Measurements from ENCODE around the gene KCNJ6. TPM values are rescaled to one million over a fixed set of nuclear protein-coding genes. Genes with fewer than 3 reads are reported as not detected.

KCNJ6 gene
- total RNA-seq, 1 donor from 2014 or later, result 0.20 TPM

DNA sequence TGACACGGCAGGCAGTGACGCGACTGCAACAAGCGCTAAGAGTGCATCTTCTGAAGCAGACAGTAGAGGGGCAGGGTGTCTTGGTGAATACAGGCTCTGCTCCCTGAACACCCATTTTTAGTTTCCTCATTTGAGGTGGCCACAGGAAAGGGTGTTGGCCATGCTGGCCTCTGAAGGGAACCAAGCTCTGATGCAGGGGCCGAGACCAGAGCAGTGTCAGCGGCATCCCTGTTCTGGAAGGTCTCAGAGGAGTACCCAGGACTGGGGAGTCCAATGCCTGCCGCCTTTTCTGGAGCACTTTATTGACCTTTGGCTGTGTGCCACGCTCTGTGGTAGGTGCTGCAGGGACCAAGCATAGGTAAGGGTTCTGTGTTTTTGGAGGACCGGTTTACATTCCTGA is 100.4 kb downstream of the KCNJ6 start:
- DNase-seq, result no peak

DNA sequence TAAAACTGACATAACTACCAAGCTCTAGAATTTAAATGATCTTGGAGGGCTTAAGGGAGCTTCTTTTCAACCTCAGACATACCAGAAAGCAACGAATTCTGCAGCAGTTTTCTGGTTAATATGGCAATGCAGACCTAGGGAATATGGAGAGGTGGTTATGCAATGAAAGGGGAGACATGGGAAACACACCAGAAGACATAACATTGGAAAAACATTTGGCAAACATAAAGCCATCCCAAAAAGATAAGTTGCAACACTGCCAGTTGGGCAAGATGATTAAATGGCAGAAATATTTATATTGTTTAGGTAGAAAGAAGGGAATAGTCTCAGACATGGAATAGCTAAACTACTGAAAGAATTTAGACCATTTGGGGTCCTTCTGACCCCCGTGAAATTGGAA is 104.5 kb downstream of the KCNJ6 start:
- DNase-seq, result no peak

DNA sequence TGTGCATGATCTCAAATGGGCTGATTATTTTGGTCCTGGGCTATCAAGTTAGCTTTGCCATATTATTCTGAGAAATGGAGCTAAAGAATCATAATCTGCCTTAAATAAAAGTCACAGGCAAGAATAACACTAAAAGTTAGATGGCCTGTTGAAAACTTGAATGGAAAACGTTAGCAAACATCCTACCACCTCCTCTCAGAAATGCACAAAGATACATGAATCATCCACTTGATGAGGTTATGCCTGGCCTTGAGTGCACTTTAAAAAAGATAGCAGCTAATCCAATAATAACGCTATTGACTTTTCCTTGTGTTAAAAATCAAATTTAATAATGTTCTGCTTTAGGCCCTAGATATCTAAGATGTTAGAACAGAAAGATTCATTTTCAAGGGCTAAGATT is 108.0 kb downstream of the KCNJ6 start:
- DNase-seq, result no peak

DNA sequence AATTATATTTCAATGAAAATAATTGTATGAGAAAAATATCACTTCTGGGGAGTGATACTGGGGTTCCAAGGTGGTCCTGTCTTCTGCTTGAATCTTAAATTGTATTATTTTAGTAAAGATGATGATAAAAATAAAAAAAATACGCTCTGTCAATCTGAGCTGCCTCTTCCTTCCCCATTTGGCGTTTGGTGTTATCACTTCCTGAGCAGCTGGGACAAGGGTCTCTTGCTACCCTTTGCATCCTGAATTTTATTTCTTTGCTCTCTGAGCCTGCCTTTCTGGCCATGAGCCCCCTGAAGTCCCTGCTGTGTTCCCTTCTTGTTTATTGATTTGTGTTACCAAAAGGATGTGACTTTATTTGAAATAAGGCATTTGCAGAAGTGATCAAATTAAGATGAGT is 111.0 kb downstream of the KCNJ6 start:
- DNase-seq, result no peak

DNA sequence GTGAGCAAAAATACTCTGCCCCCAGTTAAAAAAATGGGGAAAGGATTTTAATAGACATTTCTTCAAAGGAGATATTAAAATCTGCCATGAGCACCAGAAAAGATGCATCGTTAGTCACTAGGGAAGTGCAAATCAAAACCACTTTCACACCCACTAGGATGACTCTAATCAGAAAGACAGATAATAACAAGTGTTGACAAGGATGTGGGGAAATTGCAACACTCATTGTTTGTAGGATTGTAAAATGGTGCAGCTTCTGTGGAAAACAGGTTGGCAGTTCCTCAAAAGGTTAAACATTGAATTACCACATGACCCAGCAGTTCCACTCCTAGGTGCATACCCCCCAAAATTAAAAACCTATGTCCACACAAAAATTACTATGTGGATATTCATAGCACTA is 112.3 kb downstream of the KCNJ6 start:
- no peak for DNase-seq

DNA sequence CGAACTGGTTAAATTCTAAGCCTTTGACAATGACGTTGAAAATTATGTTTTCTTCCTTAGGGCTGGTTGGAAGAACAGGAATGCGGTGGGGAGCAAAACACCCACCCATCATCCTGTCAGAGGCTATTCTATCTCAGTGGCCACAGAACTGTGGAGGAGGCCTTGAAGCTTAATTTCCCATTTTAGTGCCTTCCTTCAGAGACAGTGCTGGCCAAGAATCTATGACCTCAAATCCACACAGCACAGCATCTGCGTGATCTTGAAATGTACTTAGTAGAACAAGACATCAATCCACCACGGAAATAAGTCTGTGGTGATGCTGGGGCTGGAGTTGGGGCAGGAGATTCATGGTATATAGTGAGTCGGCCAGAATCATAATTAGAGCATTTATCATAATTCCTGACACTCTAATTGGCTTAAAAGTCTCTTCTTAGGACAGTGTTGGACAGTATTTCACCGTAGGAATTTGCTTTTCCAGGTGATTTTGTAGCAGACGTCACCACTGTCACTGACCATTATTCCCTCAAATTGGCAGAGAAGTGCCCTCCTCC is 113.1 kb downstream of the KCNJ6 start:
- no peak for DNase-seq

DNA sequence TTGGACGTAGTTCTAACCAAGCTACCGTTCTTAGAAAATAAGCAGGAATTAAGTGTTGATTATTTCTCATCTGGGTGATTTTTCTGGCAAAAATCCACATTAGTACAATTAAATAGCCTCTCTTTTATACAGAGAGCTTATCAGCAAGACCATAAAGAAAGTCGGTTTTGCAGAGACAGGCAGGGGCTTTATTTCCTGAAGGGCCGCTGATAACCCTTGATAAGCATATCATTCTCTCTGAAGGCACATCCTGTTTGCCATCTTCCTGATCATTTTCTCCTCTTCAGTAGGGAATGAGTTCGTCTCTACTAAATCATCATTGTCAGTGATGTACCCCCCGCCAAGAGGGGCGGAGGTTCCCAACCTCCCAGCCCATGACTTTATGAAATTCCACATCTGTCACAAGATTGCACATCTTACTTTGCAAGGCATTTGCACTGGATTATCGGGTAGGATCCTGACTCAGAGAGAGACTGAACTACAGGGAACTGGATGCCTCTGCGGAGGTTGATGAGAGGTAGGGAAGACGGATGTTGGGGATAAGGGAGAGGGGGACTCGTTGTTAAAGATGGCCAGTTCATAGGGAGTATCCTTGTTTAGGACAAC is 115.7 kb downstream of the KCNJ6 start:
- no peak for DNase-seq

DNA sequence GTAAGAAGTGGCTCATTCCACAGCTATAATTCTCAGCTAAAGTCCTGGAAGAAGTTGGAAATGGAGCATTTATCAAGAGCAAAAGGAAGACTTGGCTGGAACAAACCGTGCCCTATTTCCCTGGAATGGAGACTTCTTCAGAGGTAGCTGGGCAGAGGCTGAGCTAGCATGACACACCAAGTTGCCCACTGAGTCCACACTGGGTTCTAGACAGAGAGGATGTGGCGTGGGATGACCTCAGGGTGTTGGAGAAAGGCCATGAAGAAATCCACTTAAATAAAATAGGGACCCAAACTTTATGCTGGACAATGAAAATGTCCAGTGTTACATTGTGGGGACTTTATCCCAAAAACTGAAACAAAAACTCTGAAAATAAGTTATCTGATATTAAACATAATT is 116.2 kb downstream of the KCNJ6 start:
- DNase-seq, result no peak

DNA sequence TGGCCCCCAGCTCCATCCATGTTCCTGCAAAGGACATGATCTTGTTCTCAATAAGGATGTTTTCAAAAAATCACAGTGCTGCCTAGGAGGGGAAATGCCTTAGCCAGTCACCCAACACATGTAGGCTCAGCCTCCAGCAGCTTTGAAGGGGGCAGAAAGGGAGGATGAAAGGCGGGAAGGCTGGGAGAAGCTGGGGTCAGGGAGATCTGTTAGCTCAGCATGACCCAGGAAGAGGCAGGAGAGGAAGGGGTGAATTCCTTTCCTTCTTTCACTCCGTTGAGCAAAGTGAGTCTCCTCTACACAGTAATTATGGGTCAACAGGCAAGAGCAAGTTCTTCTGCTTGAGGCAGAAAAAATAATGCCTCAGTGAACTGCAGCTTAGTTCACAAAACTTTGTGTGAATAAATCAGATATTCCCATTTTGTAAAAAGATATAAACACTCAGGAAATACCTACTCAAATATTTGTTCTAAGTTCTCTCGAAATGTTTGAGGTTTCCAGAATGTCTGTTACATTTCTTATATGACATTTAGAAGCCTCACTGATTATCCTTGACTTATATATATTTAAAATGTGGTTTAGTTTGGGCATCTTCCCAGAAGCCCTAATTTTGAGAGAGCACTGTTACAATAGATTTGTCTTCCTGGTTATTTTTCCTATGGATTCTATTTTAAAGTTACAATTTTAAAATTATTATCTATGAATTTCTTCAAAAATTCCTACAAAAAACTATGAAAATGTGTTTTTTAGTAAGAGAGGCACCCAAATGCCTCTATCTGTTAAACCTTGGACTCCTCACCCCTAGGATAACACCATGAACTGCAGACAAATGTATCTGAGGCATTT is 116.8 kb downstream of the KCNJ6 start:
- no peak for DNase-seq

DNA sequence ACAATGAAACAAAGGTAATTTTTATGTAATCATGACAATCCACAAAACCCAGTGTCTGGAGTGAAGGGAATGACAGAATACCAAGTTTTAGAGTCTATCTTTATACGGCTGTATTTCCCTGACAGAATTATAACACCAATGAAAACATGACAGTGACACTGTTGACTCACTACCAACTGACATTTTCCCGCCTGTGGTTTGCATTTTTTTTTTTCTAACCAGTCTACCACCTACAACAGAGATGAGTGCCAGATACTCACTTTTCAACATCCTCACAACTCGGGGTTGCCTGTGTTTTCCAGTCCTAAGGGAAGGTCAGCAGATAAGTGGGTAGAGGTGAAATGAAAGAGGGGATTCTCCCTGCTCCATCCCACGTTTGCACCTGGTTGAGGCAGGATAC is 118.9 kb downstream of the KCNJ6 start:
- no peak for DNase-seq

DNA sequence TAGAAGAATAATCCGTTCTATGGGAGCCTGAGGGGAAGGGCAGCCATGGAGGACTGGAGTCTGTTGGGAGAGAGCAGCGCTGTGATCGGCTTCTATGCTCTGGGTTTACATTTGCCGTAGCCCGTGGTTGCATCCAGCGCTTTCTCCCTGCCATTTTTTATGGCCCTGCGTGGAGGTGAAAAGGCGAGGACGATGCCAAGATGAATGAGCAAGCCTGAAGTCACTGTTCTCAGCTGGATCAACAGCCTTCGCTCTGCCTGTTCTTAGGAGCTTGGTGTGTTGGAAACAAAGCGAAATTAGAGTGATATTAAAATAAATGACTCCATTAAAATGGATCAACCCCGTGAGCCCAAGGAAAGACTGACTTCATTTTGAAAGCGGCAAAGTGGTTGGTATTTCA is 120.2 kb downstream of the KCNJ6 start:
- DNase-seq, result no peak

DNA sequence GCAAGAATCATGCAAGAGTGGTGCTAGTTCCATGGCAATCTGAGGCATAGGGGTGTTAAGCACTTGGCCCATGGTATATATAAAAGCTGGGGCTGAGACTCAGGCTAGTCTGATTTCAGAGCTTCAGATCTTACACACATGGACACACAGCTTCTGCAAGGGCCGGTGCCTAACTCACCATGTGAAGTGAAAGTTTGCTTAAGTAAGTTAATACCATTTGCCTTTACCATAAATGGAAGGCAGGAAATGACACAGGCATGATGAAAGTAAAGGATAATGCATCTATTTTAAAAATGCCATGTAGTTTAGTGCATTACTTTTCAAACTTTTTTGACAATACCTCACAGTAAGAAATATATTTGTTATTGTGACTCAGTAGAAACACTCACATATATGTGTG is 122.6 kb downstream of the KCNJ6 start:
- no peak for DNase-seq

DNA sequence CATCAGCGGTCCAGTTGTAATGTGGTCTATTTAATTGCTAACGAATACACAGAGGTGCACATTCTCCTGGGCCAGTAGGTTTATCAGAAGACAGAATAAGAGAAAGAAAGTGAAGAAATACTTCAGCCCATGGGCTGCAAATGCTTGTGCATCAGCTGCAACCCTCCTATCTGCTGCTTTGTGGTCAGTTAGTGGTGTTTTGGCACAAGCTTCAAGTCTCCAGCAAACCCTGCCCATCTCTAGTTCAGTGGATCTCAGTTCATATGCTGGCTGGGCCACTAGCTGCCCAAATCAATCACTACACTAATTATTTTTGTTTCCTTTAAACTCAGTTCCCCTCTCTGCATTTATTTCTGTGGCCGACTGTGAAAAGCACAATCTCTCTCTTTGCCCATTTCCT is 124.2 kb downstream of the KCNJ6 start:
- no peak for DNase-seq

DNA sequence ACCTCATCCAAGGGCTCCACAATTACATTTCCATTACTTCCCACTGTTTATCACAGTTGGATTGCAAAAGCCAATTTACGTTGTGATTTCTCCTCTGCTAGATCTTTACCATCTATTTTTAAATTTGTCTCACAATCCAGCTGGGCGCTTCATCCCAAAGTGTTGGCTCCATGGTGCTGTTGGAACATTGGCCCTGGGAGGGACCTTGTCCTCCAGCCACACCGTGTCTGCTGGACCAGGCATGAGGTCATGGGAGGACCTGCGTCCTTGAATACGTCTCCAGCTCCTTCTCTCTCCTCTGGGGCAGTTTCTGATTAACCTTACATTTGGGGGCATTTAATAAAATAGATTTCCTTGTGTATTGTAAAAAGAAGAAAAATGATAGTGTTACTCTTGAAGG is 125.4 kb downstream of the KCNJ6 start:
- DNase-seq, result no peak

DNA sequence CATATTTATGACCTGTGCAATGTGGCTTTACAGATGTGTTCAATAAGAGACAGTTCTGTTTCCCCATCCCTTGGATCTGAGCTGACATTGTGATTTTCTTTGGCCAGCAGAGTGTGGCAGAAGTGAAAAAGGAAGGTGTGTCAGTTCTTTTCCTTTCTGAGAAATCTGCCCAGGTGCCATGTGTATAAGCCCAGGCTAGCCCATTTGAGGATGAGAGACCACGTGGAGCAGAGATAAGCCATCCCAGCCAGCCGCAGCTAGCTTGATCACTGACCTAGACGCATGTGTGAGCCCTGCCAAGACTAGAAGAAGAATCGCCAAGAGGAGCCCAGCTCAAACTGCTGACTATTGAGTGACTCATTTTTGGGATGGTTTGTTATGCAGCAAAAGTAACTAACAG is 127.8 kb downstream of the KCNJ6 start:
- no peak for DNase-seq

DNA sequence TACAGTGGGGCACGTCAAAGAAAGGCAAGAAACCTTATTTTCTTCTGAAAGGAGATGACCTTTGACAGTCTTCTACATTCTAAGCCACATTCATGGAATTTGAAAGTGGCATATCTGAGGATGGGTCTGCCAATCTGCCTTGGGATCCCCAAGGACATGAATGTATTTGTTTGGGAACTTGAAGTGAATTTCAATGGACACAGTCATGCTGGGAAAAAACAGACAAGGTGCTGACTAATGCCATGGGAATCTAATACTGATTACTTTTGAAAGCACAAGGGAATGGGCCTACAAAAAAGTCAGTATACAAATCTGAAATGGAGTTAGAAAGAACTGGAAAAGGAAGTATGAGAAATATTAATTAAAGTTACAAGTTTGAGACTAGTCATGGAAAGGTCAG is 128.8 kb downstream of the KCNJ6 start:
- DNase-seq, result no peak

DNA sequence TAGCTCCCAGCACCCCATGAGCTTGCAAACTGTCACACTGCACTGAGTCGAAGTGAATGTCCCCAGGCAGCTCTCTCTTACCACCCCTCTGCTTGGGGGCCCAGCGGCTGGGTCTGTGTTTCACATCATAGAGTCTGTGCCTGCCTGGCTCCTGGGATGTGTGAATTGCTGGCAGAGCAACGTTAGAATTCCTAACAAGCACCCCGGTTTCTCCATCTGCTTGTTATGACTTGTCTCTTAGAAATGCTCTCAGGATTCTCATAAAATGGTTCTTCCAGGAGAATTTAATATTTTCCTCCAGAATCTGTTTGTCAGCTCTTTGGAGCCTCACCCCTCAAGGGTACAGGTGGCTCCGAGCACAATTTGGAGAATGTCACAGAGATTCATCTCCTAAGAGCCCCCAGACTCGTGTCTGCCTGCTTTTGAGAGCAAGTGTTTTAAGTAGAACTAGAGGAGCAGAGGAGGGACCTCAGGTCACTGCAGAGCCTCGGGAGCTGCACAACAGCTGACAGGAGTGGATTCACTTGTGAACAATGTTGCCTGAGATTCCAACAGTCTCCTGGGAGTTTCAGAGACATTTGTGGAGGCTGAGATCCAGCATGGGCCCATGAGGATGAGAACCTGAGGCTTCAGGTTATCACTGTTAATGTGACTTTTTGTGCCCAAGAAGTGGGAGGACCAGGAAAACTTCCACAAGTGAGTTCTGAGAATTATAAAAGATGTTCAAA is 131.5 kb downstream of the KCNJ6 start:
- no peak for DNase-seq

DNA sequence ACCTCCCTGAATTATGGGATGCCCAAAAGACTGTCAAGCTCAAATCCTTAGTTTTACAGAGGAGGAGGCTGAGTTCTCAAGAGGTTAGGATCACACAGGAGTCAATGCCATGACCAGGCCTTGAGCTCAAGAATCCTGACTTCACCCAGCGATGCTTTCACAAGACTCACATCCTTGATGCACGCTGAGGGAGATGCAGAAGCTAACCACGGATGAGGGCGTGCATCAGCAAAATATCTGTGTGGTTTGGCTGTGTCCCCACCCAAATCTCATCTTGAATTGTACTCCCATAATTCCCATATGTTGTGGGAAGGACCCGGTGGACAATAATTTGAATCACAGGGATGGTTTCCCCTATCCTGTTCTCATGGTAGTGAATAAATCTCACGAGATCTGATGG is 133.2 kb downstream of the KCNJ6 start:
- no peak for DNase-seq

DNA sequence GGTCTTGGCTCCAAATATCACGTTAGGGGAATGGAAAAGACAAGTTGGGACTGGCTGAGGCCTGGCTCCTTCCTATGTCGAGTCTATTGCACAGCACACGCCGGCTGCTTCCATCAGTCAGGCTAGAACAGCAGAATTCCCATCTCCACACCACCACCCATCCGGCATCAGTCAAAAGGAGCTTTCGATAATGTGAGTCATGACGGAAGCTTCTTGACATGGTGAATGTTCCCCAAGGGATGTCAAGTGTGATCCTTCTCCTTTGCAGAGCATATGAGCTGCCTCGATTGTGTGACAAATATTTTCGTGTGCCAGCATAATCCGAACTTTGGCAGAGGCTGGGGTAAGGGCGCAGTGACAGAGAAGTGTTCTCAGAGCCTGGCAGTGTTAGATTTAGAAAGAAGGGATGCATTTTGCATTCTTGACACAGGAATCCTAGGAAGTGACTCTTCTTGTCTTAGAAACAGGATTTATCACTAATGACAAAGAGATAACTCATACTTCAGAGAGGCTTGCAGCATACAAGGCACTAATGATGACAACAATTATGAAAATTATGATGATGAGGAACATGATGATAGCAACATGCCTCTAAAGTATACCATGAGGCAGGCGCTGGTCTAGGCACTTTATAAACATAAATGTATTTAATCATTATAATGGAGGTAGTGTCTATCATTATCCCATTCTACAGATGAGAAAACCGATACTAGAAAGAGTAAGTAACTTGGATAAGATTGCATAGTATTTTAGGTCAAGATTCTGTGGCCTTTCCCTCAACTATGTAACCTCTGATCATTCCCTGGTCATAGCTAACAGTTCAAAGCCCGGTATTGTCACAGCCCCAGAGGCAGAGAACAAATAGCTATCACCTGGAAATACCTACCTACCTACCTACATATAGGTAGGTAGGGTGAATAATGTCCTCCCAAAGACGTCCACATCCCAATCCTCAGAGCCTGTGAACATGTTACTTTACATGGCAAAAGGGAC is 135.0 kb downstream of the KCNJ6 start:
- DNase-seq, result no peak

DNA sequence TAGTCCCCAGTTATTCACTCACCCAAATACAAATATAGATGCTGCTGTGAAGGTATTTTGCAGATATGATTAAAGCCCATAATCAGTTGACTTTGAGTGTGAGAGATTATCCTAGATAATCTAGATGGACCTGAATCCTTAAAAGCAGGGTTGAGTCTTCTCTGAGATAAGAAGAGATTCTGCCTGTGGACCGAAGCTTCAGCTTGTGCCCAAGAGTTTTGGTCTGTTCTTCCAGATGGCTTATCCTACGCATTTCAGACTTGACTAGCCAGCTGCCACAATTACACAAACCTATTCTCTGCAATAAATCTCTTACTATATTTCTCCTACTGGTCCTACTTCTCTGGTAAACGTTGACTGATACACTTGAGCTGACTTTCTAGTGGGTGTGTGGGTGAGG is 145.1 kb downstream of the KCNJ6 start:
- DNase-seq, result no peak

DNA sequence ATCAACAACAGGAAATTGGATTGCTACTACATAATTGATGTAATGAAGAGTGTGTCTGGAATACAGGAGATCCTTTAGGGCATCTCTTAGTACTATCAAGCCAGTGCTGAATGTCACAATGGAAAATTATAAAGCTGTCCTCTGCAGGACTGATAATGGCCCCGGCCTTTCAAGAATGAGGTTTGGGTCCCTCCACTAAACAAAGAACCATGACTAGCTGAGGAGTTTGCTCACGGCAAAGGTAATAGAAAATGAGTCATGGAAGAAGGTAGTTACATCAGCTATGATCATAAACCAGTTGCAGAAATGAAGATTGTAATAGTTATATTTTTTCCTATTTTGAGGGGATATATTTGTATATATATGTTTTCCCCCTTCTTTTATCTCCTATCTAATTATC is 145.8 kb downstream of the KCNJ6 start:
- DNase-seq, result no peak

DNA sequence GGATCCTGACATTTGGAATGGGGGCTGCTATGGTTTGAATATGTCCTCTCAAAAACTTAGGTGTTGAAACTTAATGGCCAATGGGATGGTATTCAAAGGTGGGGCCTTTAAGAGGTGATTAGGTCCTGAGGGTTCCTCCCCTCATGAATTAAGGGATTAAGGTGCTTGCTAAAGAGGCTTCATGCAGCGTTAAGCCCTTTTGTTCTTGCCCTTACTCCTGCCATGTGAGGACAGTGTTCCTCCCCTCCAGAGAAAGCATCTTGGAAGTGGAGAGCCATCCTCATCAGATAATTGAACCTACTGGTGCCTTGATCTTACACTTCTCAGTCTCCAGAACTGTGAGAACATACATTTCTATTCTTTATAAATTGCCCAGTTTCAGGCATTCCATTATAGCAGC is 146.6 kb downstream of the KCNJ6 start:
- DNase-seq, result no peak
